Measurements from ENCODE around the gene RNU4-1. TPM values are rescaled to one million over a fixed set of nuclear protein-coding genes. Genes with fewer than 3 reads are reported as not detected.

Gene RNU4-1
- total RNA-seq, 2 experiments from 2014 or later: 685 to 1,294 TPM

DNA sequence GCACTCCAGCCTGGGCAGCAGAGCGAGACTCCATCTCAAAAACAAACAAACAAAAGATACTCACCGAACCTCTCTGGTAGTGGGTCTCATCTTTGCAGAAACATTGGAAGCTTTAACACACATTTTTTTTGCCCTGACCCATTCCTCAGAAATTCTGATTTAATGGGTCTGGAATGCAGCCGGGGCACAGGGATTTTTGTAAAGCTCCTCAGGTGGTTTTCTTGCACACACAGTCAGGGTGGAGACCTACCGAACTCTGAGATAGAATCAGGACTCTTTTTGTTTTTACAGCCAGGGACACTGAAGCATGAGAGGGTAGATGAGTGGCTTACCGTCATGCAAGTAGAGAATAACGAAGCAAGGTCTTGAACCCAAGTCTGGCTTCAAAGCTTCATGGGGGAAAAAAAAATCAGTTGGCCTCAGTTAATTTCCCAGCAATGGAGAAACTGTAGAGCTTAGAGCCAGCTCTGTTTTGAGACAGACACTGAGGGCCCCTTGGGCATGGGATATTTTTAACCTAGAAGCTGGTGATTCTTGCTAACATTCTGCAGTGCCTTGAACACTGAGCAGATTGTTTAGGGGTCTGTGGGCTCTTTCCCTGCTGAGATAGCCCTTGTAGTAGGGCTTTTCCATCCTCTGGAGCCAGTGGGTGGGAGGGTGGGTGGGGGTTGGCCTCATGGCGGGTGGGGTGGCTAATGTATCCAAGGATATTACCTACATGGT is 6.1 kb downstream of the RNU4-1 start:
- H3K4me1 Mint-ChIP-seq (ENCODE audit: low read depth): peaks cover 6% of the 10 kb centered on the region
- CTCF ChIA-PET: interaction anchor here (1.6 to 4.0 kb wide), 2 partner anchors 59 to 60 kb away, joined by 11 to 20 read pairs; no protein-coding TSS in a partner anchor
- H3K4me3 Mint-ChIP-seq: no peak overlapping the region
- H3K36me3 Mint-ChIP-seq (ENCODE audit: low read depth): no peaks in the 10 kb centered on the region
- no peaks in the 10 kb centered on the region for H3K9me3 Mint-ChIP-seq
- no peak for DNase-seq
- H3K27ac Mint-ChIP-seq: no peak overlapping the region
- intact Hi-C loops (cut with micrococcal nuclease): no loop called here
- no peaks in the 10 kb centered on the region for H3K27me3 Mint-ChIP-seq (ENCODE audit: low read depth)

- CTCF ChIA-PET: interaction anchor here (0.6 to 4.0 kb wide), 2 partner anchors 35 to 57 kb away, joined by 6 to 20 read pairs; no protein-coding TSS in a partner anchor
- no peaks in the 10 kb centered on the region for H3K27me3 Mint-ChIP-seq (ENCODE audit: low read depth)
Measured at GRCh38 chr12:120284381-120284780, 8.7 kb downstream of the RNU4-1 start.

DNA sequence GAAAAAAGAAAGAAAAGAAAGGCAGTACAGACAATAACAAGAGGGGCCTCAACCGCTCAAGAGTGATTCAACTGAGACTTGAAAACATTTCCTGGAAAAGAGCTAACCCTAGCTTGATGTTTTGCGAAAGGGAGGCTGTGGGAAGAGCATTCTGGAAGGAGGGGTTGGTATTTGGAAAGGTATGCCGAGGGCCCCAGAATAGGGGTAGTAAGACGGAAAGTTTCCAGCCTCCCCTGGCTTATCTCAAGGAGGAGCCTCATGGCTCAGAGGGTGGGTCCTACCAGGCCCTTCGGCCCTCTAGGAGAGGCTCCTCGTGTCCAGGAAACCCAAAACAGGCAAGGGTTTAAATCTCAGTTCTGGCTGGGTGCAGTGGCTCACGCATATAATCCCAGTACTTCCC is 9.7 kb downstream of the RNU4-1 start:
- no peaks in the 10 kb centered on the region for H3K4me1 Mint-ChIP-seq (ENCODE audit: low read depth)
- H3K36me3 Mint-ChIP-seq (ENCODE audit: low read depth): no peaks in the 10 kb centered on the region
- intact Hi-C loops (cut with micrococcal nuclease): no loop called here
- no peak overlapping the region for H3K4me3 Mint-ChIP-seq
- no peak for DNase-seq
- H3K27ac Mint-ChIP-seq: no peak overlapping the region
- no peaks in the 10 kb centered on the region for H3K9me3 Mint-ChIP-seq
- H3K27me3 Mint-ChIP-seq (ENCODE audit: low read depth): no peaks in the 10 kb centered on the region
- CTCF ChIA-PET: interaction anchor here (0.5 to 4.0 kb wide), 2 partner anchors 16 to 56 kb away, joined by 3 to 20 read pairs; no protein-coding TSS in a partner anchor

More at GRCh38 chr12:120284381-120284780, 8.7 kb downstream of the RNU4-1 start:
- no peaks in the 10 kb centered on the region for H3K9me3 Mint-ChIP-seq
- no peak for DNase-seq
- H3K27ac Mint-ChIP-seq: no peak overlapping the region
- H3K4me1 Mint-ChIP-seq (ENCODE audit: low read depth): no peaks in the 10 kb centered on the region
- intact Hi-C loops (cut with micrococcal nuclease): no loop called here
- H3K4me3 Mint-ChIP-seq: no peak overlapping the region
- no peaks in the 10 kb centered on the region for H3K36me3 Mint-ChIP-seq (ENCODE audit: low read depth)

- no peak for DNase-seq
- Mint-ChIP-seq H3K27ac (no peak overlapping the region), H3K4me3 (no peak overlapping the region), H3K9me3 (no peaks in the 10 kb centered on the region), H3K27me3 (ENCODE audit: low read depth) (no peaks in the 10 kb centered on the region), H3K4me1 (ENCODE audit: low read depth) (no peaks in the 10 kb centered on the region), H3K36me3 (ENCODE audit: low read depth) (no peaks in the 10 kb centered on the region)
- intact Hi-C loops (cut with micrococcal nuclease): no loop called here
- CTCF ChIA-PET: interaction anchor here (1.3 kb wide), 1 partner anchor 52 kb away, joined by 3 read pairs; no protein-coding TSS in a partner anchor
Measured at GRCh38 chr12:120278137-120279069, 14.6 kb downstream of the RNU4-1 start.

DNA sequence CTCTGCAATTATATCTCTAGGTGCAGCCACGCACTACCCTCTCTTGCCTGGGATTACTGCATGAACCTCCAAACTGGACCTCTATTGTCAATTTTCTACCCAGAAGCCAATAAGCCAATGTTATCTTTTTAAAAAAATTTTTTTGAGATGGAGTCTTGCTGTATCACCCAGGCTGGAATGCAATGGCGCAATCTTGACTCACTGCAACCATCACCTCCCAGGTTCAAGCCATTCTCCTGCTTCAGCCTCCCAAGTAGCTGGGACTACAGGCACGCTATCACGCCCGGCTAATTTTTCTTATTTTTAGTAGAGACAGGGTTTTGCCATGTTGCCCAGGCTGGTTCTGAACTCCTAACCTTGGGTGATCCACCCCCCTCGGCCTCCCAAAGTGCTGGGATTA is 16.3 kb downstream of the RNU4-1 start:
- H3K27me3 Mint-ChIP-seq (ENCODE audit: low read depth): no peaks in the 10 kb centered on the region
- H3K36me3 Mint-ChIP-seq (ENCODE audit: low read depth): no peaks in the 10 kb centered on the region
- H3K27ac Mint-ChIP-seq: no peak overlapping the region
- CTCF ChIA-PET: interaction anchor here (0.6 to 3.9 kb wide), 3 partner anchors 11 to 48 kb away, joined by 3 to 14 read pairs (median 6); partner anchors contain the start of genes PXN and SIRT4
- H3K4me3 Mint-ChIP-seq: no peak overlapping the region
- DNase-seq: no peak
- no peaks in the 10 kb centered on the region for H3K9me3 Mint-ChIP-seq
- no peaks in the 10 kb centered on the region for H3K4me1 Mint-ChIP-seq (ENCODE audit: low read depth)
- intact Hi-C loops (cut with micrococcal nuclease): no loop called here

GRCh38 chr12:120267736-120268135 is 25.3 kb downstream of the RNU4-1 start:
- no peaks in the 10 kb centered on the region for H3K9me3 Mint-ChIP-seq
- peaks cover 23% of the 10 kb centered on the region for H3K4me1 Mint-ChIP-seq (ENCODE audit: low read depth)
- H3K27ac Mint-ChIP-seq: no peak overlapping the region
- intact Hi-C loops (cut with micrococcal nuclease): no loop called here
- no peaks in the 10 kb centered on the region for H3K27me3 Mint-ChIP-seq (ENCODE audit: low read depth)
- DNase-seq: no peak
- H3K4me3 Mint-ChIP-seq: no peak overlapping the region
- peaks cover 9% of the 10 kb centered on the region for H3K36me3 Mint-ChIP-seq (ENCODE audit: low read depth)
- CTCF ChIA-PET: interaction anchor here (0.9 to 15.7 kb wide), 5 partner anchors 15 to 65 kb away, joined by 3 to 637 read pairs (median 32); partner anchors contain the start of genes RNU4-2 and RPLP0

- H3K9me3 Mint-ChIP-seq: no peaks in the 10 kb centered on the region
- peak overlapping the region; percentile 24 for H3K27ac Mint-ChIP-seq
- H3K36me3 Mint-ChIP-seq (ENCODE audit: low read depth): peaks cover 9% of the 10 kb centered on the region
- no peak for DNase-seq
- CTCF ChIA-PET: interaction anchor here (0.6 to 15.7 kb wide), 15 partner anchors 9 to 334 kb away, joined by 3 to 637 read pairs (median 4); partner anchors contain the start of genes RNU4-2 and RPLP0
- intact Hi-C loops (cut with micrococcal nuclease): no loop called here
- peak overlapping the region; percentile 76 for H3K4me3 Mint-ChIP-seq
- peaks cover 37% of the 10 kb centered on the region for H3K4me1 Mint-ChIP-seq (ENCODE audit: low read depth)
- H3K27me3 Mint-ChIP-seq (ENCODE audit: low read depth): no peaks in the 10 kb centered on the region
Measured at GRCh38 chr12:120266180-120266870, 26.7 kb downstream of the RNU4-1 start.

DNA sequence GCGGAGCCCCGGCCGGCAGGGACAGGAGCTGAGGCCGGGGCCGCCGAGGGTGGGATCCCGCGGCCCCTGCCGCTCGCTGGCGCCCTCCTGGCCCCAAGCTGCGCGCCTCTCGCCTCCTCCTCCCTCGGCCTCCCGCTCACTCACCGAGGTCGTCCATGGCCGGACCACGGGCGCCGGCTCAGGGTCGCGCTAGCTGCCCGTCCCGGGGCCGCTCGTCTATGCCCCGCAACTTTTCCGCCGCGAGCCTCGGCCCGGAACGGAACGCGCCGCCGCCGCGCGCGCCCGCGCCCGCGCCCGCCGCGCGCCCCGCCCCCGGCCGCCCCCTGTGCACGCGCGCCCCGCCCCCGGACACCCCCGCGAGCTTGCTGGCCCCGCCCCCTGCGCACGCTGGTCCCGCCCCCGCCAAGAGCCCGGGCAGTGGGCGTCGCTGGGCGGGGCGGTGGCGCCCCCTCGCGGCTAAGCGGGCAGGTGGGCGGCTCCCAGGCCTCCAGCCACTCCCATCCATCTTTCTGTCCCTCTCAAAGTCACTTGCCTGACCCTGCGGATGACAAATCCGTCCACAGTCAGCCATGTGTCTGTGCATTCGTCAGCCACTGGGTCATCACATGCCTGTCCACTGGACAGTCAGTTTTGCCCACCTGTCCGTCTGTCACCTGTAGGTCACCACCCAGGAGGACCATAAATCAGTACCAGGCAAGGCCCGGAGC is 27.4 kb downstream of the RNU4-1 start, which contains the start of gene PXN:
TSS of gene PXN (minus strand) at position 258 of the 707 bp plus-strand sequence. CDS start at position 157, 101 bp downstream.
- H3K36me3 Mint-ChIP-seq (ENCODE audit: low read depth): peaks cover 9% of the 10 kb centered on the region
- no peaks in the 10 kb centered on the region for H3K9me3 Mint-ChIP-seq
- H3K4me1 Mint-ChIP-seq (ENCODE audit: low read depth): peaks cover 44% of the 10 kb centered on the region
- peak within 1 kb of the TSS; percentile 89 for H3K4me3 Mint-ChIP-seq
- peak; percentile 90 for DNase-seq
- CTCF ChIA-PET: interaction anchor here (0.6 to 15.7 kb wide), 13 partner anchors 9 to 143 kb away, joined by 3 to 637 read pairs (median 4); partner anchors contain the start of gene RPLP0
- intact Hi-C loops (cut with micrococcal nuclease): loop anchor here (1.0 to 2.0 kb wide), 5 partner anchors 25 to 276 kb away; partner anchors contain the start of genes BICDL1, RNU4-2 and RPLP0
- H3K27ac Mint-ChIP-seq: peak within 1 kb of the TSS; percentile 87
- no peaks in the 10 kb centered on the region for H3K27me3 Mint-ChIP-seq (ENCODE audit: low read depth)

- peaks cover 50% of the 10 kb centered on the region for H3K4me1 Mint-ChIP-seq (ENCODE audit: low read depth)
- no peaks in the 10 kb centered on the region for H3K27me3 Mint-ChIP-seq (ENCODE audit: low read depth)
- CTCF ChIA-PET: interaction anchor here (0.6 to 15.7 kb wide), 14 partner anchors 8 to 184 kb away, joined by 3 to 637 read pairs (median 3); partner anchors contain the start of genes RNU4-2 and RPLP0
- peak overlapping the region; percentile 87 for H3K27ac Mint-ChIP-seq
- intact Hi-C loops (cut with micrococcal nuclease): loop anchor here (1.0 to 2.0 kb wide), 5 partner anchors 26 to 276 kb away; partner anchors contain the start of genes BICDL1, RNU4-2 and RPLP0
- no peaks in the 10 kb centered on the region for H3K9me3 Mint-ChIP-seq
- peak; percentile 32 for DNase-seq
- H3K36me3 Mint-ChIP-seq (ENCODE audit: low read depth): peaks cover 9% of the 10 kb centered on the region
- peak overlapping the region; percentile 89 for H3K4me3 Mint-ChIP-seq
Measured at GRCh38 chr12:120264904-120265472, 28.0 kb downstream of the RNU4-1 start.

- Mint-ChIP-seq H3K9me3 (no peaks in the 10 kb centered on the region), H3K36me3 (ENCODE audit: low read depth) (peaks cover 9% of the 10 kb centered on the region), H3K4me3 (peak overlapping the region; percentile 89), H3K27ac (peak overlapping the region; percentile 87), H3K4me1 (ENCODE audit: low read depth) (peaks cover 57% of the 10 kb centered on the region), H3K27me3 (ENCODE audit: low read depth) (no peaks in the 10 kb centered on the region)
- CTCF ChIA-PET: interaction anchor here (0.6 to 15.7 kb wide), 9 partner anchors 14 to 183 kb away, joined by 3 to 637 read pairs (median 3); partner anchors contain the start of genes RNU4-2 and RPLP0
- intact Hi-C loops (cut with micrococcal nuclease): loop anchor here (2.0 kb wide), 1 partner anchor 27 kb away; the partner anchor contains the start of gene RNU4-2
- DNase-seq: no peak
Measured at GRCh38 chr12:120264086-120264903, 28.7 kb downstream of the RNU4-1 start.
